Stimulated activated CD8-positive, alpha-beta memory T cell treated with anti-CD3 and anti-CD28 coated beads, Interleukin-12 subunit alpha, Interleukin-12 subunit beta, amount 100 ng/mL, for 24 hours (primary cell): ENCODE measurements around the gene RAB3C.

Experiments
- DNase-seq: peaks from one replicate; pipeline ENCODE4 v3.0.0-alpha.2; 2020; ENCODE audit errors: extremely low read depth

RAB3C gene

DNA sequence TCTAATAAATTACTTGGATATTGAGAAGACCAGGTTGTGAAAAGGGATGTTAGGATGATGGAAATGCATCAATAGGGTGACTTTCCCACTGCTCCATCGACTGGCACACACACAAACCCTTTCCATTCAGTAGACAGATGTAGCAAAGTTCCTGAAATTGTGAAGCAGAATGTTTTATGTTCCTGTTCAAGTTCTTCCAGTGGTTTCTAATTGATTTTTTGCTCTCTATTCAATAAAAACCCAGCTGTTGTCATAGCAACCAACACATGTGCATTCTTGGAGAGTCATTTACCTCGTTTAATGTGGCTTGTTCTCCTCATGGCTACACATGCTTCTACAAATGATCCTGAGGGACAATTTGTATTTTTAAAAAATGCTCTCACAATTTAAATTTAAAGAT is 244.6 kb downstream of the RAB3C start:
- DNase-seq = no peak

- no peak for DNase-seq
These were observed 245.4 kb downstream of the RAB3C start for GRCh38 chr5:58828258-58828657.

DNA sequence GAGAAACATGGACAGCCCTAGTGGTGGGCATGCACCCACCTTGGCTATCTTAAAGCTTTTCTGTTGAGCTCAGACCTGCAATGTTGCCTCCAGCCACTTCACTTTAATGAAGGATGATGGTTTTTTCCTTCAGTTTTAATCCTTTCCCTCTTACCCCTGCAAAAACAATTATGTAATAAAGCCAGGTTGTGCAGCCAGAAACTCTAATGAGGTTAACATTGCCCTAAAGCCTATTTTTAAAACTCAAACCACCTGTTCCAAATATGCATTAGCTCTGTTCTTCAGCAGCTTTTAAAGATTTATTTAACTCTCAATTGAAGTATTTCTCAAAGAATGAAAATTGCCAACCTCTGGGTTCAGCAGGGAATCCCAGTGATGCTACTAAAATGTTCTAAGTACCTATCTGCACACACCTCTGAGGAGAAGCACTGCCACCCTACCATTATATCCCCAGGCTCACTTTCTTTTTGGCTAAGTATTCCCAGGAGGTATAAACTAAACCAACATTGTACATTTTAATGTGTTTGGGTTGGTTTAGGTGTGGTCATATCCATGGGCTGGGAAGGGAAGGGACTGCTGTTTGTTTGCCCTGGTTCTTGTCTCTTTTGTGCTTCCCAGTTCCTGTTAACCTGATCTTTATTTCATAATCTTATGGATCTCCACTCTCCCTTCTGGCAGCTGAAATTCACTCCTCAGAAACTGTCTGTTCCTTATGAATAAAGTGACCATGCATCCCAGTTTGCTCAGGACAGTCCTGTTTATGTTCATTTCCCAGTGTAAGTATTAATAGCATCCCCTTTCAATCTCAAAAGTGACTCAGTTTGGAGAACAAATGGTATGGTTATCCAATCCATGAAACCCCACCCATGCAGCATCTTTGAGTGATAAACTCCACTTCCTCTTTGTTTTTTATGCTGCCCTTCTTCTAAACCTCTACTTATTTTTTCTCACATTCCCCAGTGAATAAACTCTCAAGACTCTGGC is 251.7 kb downstream of the RAB3C start:
- DNase-seq = no peak

DNA sequence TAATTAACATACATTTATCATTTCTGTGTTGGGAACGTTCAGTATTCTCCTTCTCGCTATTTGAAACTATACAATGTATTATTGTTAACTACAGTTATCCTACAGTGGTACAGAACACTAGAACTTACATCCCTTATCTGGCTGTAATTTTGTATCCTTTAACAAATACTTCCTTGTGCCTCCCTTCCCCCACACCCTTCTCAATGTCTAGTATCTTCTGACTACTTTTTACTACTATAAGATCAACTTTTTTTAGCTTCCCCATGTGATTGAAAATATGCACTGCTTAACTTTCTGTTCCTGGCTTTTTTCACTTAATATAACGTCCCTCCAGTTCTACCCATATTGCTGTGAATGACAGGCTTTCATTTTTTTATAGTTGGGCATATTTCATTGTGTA is 253.5 kb downstream of the RAB3C start:
- DNase-seq = no peak

GRCh38 chr5:58838729-58839128 is 255.9 kb downstream of the RAB3C start:
- no peak for DNase-seq

GRCh38 chr5:58842852-58843251 is 260.0 kb downstream of the RAB3C start:
- DNase-seq = no peak

GRCh38 chr5:58844395-58844794 is 261.5 kb downstream of the RAB3C start:
- DNase-seq = no peak

DNA sequence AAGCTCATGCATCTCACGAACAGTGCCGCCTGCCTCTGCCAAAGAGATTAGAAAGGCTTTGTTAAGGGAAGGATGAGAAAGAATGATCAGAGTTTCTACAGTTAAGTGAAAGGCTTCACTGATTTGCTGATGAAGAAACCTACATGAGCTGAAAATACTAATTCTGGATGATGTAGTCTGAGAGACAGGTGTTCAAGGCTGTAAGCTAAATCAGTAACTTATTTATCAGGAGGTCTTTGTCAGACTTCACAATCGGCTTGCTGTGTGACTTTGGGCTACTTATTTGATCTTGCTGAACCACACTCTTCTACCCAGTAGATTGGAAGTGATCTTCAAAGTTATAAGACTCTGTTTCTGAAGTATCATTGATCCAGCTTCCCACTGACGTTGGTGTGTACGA is 264.2 kb downstream of the RAB3C start:
- no peak for DNase-seq

GRCh38 chr5:58849223-58849622 is 266.3 kb downstream of the RAB3C start:
- no peak for DNase-seq

DNA sequence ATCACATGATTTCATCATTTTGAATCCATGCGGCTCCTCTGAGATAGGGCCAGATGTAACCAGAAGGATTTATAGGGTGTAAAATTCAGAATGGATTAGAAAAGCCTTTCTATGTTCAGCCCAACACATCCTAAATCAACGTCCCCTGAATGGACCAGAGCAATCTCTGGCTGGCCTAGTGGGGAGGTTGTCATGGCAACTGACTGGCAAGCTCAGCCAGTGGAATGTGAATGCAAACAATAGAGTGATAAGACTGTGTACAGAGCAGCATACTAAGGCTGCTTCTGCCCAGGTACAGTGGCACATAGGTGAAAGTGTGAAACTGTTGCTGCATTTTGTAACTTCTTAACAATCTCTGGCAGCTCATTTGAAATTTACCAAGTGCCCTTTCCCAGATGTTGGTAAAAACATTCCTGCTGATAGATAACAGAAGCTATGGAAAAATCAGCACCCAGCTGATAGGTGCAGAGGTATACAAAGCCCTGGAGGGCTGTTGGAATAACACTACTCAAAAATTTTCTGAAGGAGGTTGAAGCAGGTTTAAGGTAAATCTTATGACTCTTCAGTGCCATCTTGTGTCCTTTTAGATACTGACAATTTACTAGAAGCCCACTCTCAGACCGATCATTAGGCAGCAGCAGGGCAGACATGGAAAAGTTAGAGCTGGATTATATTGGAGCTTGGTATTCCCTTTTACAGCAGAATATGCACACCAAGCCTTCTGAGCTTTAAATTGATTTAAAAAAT is 267.2 kb downstream of the RAB3C start:
- no peak for DNase-seq

DNA sequence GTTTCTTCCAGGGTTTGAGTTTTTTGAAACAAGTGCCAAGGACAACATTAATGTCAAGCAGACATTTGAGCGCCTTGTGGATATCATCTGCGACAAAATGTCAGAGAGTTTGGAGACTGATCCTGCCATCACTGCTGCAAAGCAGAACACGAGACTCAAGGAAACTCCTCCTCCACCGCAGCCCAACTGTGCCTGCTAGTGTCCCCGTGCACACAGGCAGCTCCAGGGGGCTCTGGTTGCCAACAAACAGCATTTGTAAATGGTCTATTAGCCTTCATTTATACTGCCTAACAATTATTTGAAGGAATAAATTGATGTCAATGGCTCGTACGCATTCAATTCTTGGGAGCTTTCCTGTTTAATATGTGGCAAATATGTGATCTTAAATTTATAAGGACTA is 268.3 kb downstream of the RAB3C start:
- DNase-seq = no peak

- no peak for DNase-seq
These were observed 268.7 kb downstream of the RAB3C start for GRCh38 chr5:58851571-58851970.

- DNase-seq = no peak
These were observed 269.7 kb downstream of the RAB3C start for GRCh38 chr5:58852566-58852965.

GRCh38 chr5:58854441-58854840 is 271.6 kb downstream of the RAB3C start:
- no peak for DNase-seq

DNA sequence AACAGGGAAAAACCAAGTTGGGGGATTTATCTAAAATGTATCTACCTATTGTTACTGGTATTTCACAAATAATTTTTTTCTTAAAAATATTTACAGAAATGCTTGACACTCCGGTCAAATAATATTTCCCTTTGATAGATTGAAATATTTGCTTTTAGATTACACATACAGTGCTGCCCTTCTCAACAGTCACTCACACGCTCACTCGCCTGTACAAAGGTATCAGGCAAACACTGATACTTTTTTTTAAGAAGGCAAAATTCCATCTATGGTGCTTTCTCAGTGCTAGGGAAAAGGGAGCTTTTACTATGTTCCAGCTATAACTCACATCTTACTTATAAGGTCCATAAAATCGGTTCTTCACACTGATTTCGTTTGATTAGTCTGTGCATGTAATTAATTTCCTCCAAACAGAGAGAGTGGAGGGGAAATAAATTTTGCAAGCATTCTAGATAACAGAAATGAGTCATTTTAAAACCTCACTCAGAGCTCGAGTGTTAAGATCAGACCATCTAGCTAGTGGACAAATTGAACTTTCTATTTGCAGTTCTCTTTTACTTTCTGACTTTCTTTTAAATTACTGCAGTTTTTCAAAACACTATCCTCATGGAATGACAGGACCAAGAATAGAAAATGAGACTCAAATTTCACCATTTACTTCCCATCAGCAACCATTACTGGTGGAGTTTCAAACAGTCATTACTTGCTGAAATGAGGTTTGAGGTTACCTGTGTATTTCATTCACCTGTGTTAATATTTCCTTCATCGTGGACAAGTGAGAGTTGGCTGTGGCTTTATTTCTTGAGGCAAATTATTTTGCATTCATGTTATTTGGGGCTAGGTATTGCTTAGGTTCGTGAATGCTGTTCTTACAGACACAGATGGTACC is 273.2 kb downstream of the RAB3C start:
- DNase-seq = no peak

- no peak for DNase-seq
These were observed 274.7 kb downstream of the RAB3C start for GRCh38 chr5:58857609-58858008.

- DNase-seq = no peak
These were observed 277.8 kb downstream of the RAB3C start for GRCh38 chr5:58860680-58861079.

DNA sequence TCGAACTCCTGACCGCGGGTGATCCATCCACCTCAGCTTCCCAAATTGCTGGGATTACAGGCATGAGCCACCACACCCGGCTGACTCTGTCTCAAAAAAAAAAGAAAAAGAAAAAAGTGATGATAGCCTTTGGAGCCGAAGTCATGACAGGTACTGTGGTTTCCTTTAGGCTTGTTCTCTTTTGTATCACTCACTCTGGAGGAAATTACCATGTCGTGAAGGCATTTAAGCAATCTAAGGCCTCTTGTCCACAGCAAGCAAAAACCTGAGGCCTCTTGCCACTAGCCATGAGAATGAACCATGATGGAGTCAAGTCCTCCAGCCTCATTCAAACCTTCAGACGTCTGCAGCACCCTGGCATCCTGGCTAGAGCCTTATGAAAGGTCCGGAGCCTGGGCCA is 286.1 kb downstream of the RAB3C start:
- no peak for DNase-seq

GRCh38 chr5:58871648-58872242 is 288.9 kb downstream of the RAB3C start:
- DNase-seq = no peak

DNA sequence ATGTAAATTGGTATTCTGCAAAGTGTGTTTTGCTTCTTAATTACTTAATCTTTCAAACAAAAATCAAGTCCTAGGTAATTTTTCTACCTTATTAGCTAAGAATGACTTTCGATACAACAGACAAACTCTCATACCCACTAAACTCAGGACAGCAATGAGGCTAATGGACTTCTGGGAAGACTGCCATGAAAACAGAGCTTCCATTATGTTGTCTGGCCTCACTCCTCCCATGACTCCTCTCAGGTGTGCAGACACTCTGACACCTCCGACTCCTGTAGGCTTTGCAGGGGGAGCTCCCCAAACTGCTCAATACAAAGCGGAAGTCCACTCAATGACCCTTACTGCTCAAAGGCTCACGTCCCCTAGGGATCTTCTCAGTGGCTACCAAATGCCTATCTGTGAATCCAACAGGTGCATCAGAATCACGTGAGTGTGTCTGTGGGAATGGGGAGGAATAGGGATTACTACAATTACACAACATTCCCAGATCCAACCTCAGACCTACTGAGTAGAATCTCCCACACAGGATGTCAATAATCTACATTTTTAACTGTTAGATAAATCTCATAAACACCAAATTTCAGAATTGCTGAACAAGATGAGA is 289.9 kb downstream of the RAB3C start:
- no peak for DNase-seq

DNA sequence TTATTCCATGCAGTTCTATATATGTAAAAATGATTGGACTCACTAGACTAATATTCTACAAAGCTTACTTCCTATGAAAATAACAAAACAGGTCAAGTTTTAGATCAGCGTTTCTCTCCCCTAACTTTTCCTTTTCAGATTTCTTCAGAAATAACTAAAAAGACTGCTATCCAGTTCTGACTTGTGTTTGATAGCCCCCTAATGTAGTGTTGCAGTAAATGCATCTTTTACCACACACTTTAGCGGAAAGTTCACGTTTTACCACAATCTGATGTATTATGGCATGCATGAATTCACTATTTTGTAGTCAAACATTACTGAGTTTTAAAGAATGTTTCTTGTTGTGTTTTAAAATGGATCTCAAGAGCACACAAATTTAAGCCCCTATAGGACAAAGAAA is 292.7 kb downstream of the RAB3C start:
- no peak for DNase-seq
